ENCODE data around the gene SLC35D1. TPM values are rescaled to one million over a fixed set of nuclear protein-coding genes. Genes with fewer than 3 reads are reported as not detected.

SLC35D1 gene
- total RNA-seq, 1 experiment from 2014 or later, result 7.9 TPM

DNA sequence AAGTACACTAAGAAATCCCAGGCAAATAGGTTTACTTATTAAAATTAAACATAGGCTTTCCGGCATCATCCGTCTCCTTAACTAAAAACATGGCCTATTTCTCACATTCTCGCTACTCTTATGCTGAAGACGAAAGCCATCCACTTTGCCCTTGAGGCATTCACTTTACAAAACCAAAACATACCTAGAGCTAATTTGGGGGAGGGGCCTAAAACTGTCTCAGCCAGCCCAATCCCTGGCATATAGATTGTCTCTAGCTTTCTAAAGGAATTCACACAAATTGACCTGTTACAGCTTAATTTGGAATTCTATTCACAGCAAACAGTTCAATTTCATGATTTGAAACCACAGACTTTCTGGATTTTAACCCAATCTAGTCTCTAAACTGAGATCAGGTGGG, 34.8 kb downstream of the SLC35D1 start:
- H3K4me1 ChIP-seq (ENCODE audit: insufficient read depth, low read length, poor library complexity, severe bottlenecking), result no peaks in the 10 kb centered on the region
- peaks cover 8% of the 10 kb centered on the region for H3K36me3 ChIP-seq (ENCODE audit: insufficient read depth, low read length, poor library complexity, severe bottlenecking)
- no peaks in the 10 kb centered on the region for H3K9me3 ChIP-seq (ENCODE audit: low read depth, low read length, poor library complexity, severe bottlenecking)
- POLR2A ChIA-PET (ENCODE audit: low non-redundant PET), result no interaction called here
- DNase-seq (ENCODE audit: low spot score), result no peak
- H3K27me3 ChIP-seq (replicated peaks; ENCODE audit: insufficient read depth, low read depth, low read length, poor library complexity), result no peaks in the 10 kb centered on the region
- BruUV-seq (replicated peaks), result no TSS peak
- intact Hi-C loops (cut with micrococcal nuclease; ENCODE audit: unreplicated experiment), result no loop called here
- TF ChIP-seq, protein P1, sequence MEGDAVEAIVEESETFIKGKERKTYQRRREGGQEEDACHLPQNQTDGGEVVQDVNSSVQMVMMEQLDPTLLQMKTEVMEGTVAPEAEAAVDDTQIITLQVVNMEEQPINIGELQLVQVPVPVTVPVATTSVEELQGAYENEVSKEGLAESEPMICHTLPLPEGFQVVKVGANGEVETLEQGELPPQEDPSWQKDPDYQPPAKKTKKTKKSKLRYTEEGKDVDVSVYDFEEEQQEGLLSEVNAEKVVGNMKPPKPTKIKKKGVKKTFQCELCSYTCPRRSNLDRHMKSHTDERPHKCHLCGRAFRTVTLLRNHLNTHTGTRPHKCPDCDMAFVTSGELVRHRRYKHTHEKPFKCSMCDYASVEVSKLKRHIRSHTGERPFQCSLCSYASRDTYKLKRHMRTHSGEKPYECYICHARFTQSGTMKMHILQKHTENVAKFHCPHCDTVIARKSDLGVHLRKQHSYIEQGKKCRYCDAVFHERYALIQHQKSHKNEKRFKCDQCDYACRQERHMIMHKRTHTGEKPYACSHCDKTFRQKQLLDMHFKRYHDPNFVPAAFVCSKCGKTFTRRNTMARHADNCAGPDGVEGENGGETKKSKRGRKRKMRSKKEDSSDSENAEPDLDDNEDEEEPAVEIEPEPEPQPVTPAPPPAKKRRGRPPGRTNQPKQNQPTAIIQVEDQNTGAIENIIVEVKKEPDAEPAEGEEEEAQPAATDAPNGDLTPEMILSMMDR (conservative IDR thresholded peaks at IDR 0.05; ENCODE audit: low read depth, low read length), result no peak
- TF ChIP-seq EZH2 (IDR thresholded peaks at IDR 0.05; ENCODE audit: borderline replicate concordance, low read depth, low read length, poor library complexity, severe bottlenecking), result no peak
- H3K4me3 ChIP-seq (ENCODE audit: low read depth, low read length, poor library complexity, severe bottlenecking), result no peak overlapping the region
- CTCF ChIA-PET, result no interaction called here
- no peak overlapping the region for H3K27ac ChIP-seq (ENCODE audit: low read depth, low read length, poor library complexity, severe bottlenecking)

DNA sequence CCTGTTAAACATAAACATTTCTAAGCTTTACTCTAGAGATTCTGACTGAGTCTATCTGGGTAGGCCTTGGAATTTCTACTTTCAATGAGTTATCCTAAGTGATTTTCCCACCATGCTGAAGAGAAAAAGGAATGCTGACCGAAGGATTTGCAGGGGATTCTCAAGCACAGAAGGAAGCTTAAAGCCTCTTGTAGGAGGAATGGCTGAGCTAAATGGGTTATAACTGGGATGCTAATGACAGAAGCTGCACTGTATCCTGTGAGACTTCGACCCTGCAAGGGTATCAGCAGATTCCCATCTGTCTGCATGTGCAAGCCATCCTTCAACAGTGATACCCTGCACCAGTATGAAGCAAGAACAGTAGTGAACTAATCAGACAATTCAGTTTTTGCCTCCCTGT, 35.4 kb downstream of the SLC35D1 start:
- POLR2A ChIA-PET (ENCODE audit: low non-redundant PET), result no interaction called here
- intact Hi-C loops (cut with micrococcal nuclease; ENCODE audit: unreplicated experiment), result no loop called here
- TF ChIP-seq, protein P1 (conservative IDR thresholded peaks at IDR 0.05; ENCODE audit: low read depth, low read length), result no peak
- no peak for TF ChIP-seq EZH2 (IDR thresholded peaks at IDR 0.05; ENCODE audit: borderline replicate concordance, low read depth, low read length, poor library complexity, severe bottlenecking)

DNA sequence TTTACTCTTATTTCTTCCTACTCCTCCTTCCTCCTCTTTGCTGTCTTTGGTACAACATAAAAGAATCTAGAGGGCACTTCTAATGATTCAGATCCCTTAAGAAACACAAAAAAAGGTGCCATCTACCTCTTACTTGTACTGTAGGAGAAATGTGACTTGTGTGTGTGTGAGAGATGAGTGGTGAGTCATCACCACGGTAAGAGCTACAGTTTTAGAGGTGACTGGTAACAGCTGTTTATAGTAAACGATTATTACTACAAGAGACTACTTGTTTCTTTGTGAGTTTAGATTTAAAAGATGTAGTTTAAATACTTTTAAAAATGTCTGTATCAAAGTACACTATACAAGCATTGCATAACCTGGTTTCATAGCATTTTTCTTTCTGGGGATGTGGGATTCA, 40.4 kb downstream of the SLC35D1 start:
- CTCF ChIA-PET, result no interaction called here
- H3K4me3 ChIP-seq (ENCODE audit: low read depth, low read length, poor library complexity, severe bottlenecking), result no peak overlapping the region
- POLR2A ChIA-PET (ENCODE audit: low non-redundant PET), result no interaction called here
- no TSS peak for BruUV-seq (replicated peaks)
- TF ChIP-seq, protein P1 (conservative IDR thresholded peaks at IDR 0.05; ENCODE audit: low read depth, low read length), result no peak
- no peak for TF ChIP-seq EZH2 (IDR thresholded peaks at IDR 0.05; ENCODE audit: borderline replicate concordance, low read depth, low read length, poor library complexity, severe bottlenecking)
- no peaks in the 10 kb centered on the region for H3K9me3 ChIP-seq (ENCODE audit: low read depth, low read length, poor library complexity, severe bottlenecking)
- no peaks in the 10 kb centered on the region for H3K27me3 ChIP-seq (replicated peaks; ENCODE audit: insufficient read depth, low read depth, low read length, poor library complexity)
- H3K36me3 ChIP-seq (ENCODE audit: insufficient read depth, low read length, poor library complexity, severe bottlenecking), result peaks cover 2% of the 10 kb centered on the region
- DNase-seq (ENCODE audit: low spot score), result no peak
- no peaks in the 10 kb centered on the region for H3K4me1 ChIP-seq (ENCODE audit: insufficient read depth, low read length, poor library complexity, severe bottlenecking)
- H3K27ac ChIP-seq (ENCODE audit: low read depth, low read length, poor library complexity, severe bottlenecking), result no peak overlapping the region
- intact Hi-C loops (cut with micrococcal nuclease; ENCODE audit: unreplicated experiment), result no loop called here

More for the DNA sequence above, 35.4 kb downstream of the SLC35D1 start:
- H3K4me3 ChIP-seq (ENCODE audit: low read depth, low read length, poor library complexity, severe bottlenecking), result no peak overlapping the region
- H3K4me1 ChIP-seq (ENCODE audit: insufficient read depth, low read length, poor library complexity, severe bottlenecking), result no peaks in the 10 kb centered on the region
- CTCF ChIA-PET, result no interaction called here
- peaks cover 8% of the 10 kb centered on the region for H3K36me3 ChIP-seq (ENCODE audit: insufficient read depth, low read length, poor library complexity, severe bottlenecking)
- H3K9me3 ChIP-seq (ENCODE audit: low read depth, low read length, poor library complexity, severe bottlenecking), result no peaks in the 10 kb centered on the region
- no peaks in the 10 kb centered on the region for H3K27me3 ChIP-seq (replicated peaks; ENCODE audit: insufficient read depth, low read depth, low read length, poor library complexity)
- no TSS peak for BruUV-seq (replicated peaks)
- H3K27ac ChIP-seq (ENCODE audit: low read depth, low read length, poor library complexity, severe bottlenecking), result no peak overlapping the region
- no peak for DNase-seq (ENCODE audit: low spot score)

Data from A673 (cell line).